Measurements from ENCODE around the gene RFX4. TPM values are rescaled to one million over a fixed set of nuclear protein-coding genes. Genes with fewer than 3 reads are reported as not detected.

The RFX4 gene
- total and polyA plus RNA-seq, 10 of the 15 experiments (the other 5 are each of a cell fraction or from before 2014, with no cell fraction given) = 0.02 to 0.23 TPM; not detected in 8

DNA sequence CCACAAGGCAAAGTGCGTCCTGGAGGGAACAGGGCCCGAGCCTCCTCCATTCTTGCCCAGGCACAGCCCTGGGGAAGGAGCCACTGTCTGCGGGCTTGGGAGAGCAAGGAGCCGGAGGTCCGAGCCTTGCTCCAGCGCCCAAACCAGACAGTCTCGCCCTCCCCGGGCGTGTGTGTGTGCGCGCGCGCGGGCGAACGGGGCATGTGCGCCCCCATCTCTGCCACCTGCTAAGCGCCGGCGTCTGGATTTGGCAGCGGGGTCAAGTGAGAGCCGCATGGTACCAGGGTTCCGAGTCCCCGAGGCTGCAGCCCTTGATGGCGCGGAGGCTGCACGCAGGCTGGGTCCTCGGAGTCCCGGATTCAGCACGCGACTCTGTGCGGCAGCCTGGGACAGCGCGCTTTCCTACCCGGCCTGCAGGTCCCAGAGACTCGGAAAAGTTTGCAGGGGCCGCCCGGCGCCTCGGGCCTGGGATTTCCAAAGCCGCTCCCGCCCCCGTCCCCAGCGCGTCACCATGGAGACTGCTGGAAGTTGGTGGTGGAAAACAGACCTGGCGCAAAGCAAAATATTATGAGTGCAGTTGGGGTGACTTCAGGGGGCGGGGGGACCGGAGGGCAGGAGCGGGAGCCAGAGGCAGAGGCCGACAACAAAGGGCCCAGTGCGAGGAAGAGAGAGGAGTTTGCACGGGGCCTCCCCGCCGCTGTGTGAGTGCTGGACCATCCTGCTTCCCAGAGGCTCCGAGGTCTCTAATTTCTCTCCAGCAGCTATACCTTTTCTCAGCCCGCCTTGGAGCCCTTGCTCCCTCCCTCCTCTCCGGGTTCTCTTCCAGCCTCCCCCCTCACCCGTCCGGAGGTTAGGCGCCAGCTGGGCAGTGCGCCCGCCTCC lies 4.2 kb downstream of the RFX4 start (continued):
- TF ChIP-seq HDAC6 (IDR thresholded peaks at IDR 0.05; ENCODE audit: unreplicated experiment) (no peak), ZNF622 (IDR thresholded peaks at IDR 0.05) (no peak), PAX5 (IDR thresholded peaks at IDR 0.05; ENCODE audit: borderline replicate concordance, low read depth, low read length) (no peak), CHD4 (IDR thresholded peaks at IDR 0.05) (no peak), SUPT20H (IDR thresholded peaks at IDR 0.05; ENCODE audit: borderline replicate concordance, control insufficient read depth, low read depth, low read length) (no peak), ZNF274 (IDR thresholded peaks at IDR 0.05; ENCODE audit: insufficient read depth, insufficient read length) (no peak)
- TF ChIP-seq, protein P1, sequence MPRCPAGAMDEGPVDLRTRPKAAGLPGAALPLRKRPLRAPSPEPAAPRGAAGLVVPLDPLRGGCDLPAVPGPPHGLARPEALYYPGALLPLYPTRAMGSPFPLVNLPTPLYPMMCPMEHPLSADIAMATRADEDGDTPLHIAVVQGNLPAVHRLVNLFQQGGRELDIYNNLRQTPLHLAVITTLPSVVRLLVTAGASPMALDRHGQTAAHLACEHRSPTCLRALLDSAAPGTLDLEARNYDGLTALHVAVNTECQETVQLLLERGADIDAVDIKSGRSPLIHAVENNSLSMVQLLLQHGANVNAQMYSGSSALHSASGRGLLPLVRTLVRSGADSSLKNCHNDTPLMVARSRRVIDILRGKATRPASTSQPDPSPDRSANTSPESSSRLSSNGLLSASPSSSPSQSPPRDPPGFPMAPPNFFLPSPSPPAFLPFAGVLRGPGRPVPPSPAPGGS (IDR thresholded peaks at IDR 0.05; ENCODE audit: borderline replicate concordance, insufficient read depth, low read depth, low read length, poor library complexity, severe bottlenecking) = no peak
- TF ChIP-seq, protein P2, sequence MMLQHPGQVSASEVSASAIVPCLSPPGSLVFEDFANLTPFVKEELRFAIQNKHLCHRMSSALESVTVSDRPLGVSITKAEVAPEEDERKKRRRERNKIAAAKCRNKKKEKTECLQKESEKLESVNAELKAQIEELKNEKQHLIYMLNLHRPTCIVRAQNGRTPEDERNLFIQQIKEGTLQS (IDR thresholded peaks at IDR 0.05; ENCODE audit: borderline replicate concordance, extremely low read depth, low read depth, low read length) = no peak
- TF ChIP-seq, protein P3, sequence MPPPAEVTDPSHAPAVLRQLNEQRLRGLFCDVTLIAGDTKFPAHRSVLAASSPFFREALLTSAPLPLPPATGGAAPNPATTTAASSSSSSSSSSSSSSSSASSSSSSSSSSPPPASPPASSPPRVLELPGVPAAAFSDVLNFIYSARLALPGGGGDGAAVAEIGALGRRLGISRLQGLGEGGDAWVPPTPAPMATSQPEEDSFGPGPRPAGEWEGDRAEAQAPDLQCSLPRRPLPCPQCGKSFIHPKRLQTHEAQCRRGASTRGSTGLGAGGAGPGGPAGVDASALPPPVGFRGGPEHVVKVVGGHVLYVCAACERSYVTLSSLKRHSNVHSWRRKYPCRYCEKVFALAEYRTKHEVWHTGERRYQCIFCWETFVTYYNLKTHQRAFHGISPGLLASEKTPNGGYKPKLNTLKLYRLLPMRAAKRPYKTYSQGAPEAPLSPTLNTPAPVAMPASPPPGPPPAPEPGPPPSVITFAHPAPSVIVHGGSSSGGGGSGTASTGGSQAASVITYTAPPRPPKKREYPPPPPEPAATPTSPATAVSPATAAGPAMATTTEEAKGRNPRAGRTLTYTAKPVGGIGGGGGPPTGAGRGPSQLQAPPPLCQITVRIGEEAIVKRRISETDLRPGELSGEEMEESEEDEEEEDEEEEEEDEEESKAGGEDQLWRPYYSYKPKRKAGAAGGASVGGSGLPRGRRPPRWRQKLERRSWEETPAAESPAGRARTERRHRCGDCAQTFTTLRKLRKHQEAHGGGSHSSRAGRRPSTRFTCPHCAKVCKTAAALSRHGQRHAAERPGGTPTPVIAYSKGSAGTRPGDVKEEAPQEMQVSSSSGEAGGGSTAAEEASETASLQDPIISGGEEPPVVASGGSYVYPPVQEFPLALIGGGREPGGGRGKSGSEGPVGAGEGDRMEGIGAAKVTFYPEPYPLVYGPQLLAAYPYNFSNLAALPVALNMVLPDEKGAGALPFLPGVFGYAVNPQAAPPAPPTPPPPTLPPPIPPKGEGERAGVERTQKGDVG (CRISPR knock-in tag; IDR thresholded peaks at IDR 0.05) = no peak

Data from GM12878 (cell line).